Pons (tissue), 1 donor: ENCODE measurements around the gene TNS3.

ENCODE experiments used
- DNase-seq: peaks from one replicate; pipeline ENCODE4 v3.0.0-alpha.2; 2016; ENCODE audit warnings: low spot score

Gene TNS3

DNA sequence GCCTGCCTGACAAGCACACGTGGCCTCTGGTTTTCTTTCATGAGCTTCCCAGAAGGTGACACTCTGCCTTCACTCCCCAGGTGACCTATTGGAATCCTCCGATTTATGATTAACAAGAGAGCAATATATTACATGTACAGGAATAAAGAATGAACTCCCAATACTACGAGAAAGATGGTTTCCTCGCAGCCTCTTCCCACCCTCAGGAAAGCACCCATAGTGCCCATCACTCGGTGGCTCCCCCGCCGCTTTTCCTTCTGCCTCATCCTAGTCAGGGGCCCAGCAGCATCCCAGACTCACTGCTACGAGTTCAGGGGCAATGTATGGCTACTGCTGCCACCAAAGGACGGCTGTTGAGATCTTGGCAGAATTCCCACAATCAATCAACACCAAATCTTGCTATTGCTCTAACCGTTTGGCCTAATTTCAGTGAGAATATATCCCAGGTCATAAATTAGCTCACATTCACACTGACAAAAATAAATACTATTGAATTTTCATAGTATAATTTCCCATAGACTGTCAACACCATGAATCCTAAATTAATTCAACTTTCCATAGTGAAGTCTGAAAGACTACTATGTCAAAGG lies 196.3 kb downstream of the TNS3 start:
- DNase-seq: no peak

DNA sequence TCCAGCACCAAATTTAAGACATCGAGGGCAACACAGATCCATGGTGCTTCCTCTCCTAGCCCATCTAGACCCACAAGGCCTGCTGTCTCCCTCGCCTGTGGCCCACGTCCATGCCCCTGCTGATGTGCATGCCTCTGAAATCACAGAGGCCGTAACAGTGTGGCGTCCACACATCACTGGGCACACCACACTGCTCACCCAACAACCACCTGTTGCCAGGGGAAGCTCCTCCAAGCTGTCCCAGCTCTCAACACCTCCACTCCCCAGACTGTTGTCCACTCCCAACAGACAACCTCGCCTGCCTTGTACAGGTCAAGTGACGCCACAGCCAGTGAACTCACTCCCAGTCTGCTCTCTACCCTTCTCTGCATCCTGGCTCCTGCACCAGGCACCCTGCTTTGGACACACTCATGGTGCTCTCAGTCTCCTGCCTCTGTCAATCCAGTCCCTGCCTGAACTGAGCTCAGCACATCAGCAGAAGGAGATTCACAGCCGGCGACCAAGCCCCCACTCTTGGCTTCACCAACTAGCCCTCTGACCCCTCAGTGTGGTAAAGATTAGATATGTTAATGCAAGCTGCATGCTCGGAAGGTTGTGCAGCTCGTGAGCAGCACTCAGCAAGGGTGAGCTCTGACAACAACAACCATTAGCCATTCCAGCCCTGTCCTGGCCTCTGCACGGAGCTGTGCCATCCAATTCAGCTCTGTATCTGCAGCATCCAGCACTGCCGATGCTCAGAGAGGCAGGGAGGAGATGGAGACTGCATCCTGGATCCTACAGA lies 197.0 kb downstream of the TNS3 start:
- DNase-seq: no peak

DNA sequence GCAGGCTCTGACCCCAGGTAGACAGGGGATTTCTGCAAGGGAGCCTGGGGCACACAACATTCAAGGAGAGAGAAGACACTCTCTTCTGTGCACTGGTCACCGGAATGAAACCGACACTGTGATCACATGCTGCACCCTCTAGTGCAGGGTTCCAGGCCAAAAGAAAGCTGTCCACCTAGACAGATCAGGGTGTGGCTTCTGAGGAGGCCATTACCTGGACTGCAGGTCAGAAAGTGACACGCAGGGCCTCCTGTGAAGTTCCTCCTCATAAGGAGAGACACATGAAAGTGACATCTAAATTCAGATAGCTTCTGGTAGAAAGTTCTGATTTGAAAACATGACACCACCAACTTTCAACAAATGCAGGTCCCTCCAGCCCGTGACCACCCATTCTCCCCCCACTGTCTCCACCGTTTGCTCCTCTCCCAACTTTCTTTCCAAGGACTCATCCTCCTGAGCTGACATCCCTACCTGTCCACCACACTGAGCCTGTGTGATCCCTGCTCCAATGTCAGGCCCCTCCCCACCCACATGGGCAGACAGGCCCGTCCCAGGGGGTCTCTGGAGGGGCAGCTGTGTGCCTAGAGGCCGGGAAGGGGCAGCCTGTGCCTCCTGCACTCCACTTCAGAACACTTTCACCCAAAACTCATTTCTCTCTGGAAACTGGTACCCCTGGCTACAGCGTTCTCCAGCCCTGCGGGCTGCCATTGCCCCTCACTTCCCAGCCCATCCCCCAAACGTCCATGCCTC lies 198.0 kb downstream of the TNS3 start:
- no peak for DNase-seq

DNA sequence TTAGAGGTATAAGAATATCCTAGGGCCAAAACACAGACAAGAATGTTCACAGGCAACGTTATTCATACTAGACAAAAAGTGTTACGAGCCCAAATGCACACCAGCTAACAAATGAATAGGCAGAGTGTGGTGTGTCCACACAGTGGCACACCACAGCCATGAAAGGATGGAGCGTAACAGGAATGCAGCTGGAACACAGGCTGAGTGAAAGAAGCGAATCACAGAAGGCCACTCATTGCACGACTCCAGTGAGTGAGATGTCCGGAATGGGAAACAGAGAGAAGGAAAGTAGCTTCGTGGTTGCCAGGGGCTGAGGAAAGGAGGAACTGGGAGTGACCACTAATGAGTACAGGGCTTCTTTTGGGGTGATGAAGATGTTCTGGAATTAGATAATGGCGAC lies 198.8 kb downstream of the TNS3 start:
- DNase-seq: peak; percentile 22

DNA sequence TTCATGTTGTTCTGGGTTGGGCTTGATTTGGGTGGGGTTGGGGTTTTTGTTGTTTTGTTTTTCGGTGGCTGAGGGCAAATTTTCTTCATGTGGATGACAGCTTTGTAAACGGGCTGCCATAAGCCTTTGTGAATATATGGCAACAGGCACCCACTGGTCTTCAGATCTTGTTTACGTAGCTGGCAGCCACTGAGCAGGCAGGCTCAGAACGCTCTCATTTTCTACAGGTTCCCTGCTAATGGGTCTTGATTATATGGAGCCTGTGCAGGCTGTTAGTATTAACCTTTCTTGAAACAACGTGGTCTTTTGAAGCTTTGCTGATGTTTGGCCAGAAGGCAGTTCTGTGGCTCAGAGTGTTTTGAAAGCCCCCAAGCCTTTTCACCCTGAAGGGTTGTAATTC lies 199.7 kb downstream of the TNS3 start:
- DNase-seq: no peak

DNA sequence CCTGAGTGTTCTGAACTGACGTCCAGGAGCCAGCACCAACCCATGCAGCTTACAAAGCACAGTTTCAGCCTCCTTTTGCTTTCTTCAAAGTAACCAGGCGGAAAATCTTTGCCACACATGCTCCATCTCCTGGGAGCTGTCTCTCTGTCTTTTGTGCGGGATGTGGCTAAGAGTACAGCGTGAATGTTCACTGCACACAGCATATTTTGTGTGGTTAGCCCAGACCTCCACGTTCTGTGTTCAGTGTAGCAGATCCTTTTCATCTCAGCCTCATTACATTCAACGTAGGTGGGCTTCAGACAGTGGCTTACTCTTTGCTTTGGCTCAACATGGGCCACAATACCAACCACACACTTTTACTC lies 200.8 kb downstream of the TNS3 start:
- DNase-seq: no peak

DNA sequence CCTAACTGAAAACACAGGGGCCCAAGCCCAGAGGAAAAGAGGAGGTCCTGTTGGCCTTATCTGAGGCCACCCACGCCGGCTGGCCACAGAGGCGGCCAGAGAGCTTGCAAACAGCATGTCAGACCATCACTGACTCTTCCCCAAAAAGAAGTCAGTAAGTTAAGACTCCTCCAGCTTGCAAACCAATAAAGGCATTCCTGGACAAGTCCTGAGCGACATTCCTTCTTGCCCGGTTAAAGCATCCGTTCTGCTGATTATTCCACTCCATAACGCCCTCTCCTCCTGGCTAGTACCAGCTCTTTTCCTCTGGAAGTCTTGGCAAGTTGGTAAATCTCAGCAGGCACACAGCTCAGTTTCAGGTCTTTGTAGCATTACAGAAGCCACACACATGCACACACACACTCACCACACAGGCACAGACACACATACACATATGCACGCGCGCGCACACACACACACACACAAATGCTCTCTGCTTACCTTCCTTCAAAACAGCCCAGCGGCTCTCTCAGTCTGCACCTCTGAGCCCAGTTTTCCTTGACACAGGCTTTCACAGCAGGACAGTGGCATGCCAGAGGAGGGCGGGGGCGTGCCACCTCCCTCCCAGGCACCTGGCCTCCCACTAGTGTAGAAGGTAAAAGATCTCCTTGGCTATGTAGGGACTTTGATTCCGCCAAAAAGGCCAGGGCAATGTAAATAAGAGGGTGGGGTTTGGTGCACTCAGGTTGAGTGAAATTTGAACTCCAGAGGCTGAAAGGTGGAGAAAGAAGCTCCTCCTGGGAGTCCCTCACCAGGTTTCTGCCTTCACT lies 201.4 kb downstream of the TNS3 start:
- DNase-seq: no peak

DNA sequence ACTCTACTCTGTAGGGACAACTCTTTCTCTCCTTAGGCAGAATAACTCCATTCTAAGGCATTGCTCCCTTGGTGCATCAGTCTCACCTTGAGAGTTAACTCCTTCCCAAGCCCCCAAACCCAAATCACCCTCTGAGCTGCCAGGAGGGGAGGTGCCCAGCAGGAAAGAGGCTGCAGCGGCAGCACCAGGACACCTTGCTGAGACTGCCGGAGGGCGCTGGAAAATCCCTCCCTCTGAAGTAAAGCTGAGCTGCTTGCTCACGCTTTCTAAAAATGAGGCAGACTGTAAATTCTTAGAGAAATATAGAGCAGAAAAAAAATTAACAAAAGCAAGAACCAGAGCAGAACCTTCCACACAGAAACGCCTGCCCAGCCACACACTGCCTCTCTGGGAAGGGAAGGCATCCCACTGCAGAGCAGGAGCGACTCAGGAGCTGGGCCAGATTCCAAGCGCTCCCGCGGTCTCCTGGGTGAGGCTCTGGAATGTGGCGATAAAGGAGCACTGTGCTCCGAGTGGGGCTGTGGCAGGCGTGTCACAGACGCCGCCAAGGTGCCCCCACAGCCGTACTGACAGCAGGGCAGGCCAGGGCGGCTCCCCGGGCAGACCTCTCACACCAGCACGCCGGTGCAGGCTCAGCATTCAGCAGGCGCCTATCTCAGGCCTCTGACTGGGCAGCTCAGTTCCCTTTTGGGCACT lies 202.1 kb downstream of the TNS3 start:
- DNase-seq: no peak

DNA sequence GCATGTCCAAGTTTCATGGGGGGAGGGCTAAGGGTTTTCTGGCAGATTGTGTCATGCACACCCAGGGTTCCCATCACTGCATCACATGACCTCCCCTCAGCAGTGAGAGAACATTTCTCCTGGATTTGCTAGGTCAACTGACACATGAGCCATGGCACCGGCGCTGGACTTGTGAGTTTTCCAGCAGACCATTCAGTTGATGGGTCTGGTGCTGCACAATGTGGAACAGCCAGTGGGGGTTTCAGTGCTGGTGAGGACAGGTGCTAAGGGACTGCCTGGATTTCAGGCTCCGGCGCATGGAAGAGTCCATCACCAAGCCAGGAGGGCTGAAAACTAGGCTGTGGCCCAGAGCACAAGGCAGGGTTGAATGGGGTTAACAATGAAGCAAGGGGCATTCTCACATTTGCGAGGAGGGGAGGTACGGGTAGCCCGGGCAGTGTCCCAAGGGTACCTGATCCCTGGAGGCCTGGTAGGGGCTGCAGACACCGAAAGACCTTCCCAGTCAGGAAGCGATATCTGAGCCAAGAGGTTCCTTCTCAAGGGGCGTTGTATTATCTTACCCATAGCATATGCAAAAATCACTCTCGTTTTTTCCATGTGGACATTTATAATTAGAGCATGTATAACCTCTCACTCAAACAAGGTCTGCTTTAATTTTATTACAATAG lies 203.0 kb downstream of the TNS3 start:
- DNase-seq: no peak

DNA sequence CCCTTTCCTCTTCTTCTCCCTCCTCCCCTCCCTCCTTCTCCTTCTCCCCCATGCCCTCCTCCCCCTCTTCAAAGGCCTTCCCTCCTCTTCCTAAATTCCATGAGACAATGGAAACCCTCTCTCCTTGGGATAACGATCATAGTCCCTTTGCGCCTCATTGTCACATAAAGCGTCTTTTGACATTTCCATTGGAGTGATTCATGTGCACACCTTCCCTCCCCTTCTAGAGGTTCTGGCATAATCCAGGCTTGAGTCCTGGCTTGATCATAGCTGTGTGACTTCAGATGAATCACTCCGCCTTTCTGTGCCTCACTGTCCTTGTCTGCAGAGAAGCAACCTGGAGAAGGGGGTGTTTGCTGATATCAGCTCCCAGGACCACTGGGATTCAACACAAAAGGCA lies 204.2 kb downstream of the TNS3 start:
- no peak for DNase-seq

DNA sequence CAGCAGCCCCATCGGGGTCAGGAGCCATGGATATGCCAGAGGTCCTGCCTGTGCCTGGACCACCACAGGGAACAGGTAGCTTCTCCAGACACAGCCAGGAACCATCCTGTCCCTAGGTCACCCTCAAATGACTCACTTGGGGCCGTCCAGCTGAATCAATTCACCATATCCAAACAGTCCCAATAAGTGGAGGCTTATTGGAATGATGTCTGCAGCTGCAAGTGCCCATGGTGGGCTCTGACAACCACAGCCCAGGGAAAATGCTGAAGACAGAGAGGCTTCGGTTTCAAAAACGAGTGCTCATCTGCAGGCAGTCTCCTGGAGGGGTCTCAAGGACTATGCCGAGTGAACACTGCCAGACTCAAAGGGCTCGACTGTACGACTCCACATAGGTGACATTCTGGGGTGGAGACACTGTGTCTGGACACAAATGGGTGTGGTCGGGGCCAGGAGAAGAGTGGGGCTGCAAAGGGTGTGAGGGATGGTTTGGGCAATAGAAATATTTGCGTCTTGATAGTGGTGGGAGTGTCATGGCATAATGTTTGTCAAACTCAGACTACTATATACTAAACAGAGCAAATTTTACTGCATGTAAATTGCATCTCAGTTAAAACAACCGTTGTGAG lies 204.8 kb downstream of the TNS3 start:
- DNase-seq: no peak

DNA sequence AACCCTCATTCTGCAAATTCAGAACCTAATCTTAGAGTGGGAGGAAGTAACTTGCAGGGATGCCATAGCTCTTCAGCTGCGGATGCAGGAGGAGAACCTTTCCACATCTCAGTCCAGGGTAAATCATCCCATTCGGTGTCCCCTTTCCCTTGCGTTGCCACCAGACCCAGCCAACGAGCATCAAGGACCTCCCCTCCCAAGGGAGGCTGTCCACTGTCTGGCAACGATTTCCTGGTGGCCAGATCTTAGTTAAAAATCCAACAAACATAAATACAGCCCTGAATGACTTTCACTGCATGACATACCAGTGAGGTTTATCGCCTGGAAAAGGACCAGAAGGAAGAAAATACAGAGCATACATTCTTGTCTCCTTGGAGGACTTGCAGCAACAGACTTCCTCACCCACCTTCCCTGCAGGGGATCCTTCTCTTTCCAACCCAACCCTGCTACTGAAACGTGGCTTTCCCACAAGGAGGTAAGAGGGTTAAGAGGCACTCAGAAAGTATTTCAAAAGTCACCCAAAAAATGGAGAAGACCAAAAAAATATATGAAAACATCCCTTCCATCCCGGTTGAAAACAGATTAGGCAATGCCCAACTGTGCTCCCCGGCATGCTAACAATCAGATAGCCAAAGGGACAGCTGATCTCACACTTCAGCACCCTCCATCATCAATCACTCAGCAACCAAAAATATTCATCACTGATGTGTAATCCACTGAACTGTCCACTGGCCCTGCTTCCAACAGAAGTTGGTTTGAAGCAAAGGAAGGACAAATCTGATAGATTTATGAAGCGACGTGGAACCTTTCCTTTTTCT lies 206.6 kb downstream of the TNS3 start:
- DNase-seq: no peak

DNA sequence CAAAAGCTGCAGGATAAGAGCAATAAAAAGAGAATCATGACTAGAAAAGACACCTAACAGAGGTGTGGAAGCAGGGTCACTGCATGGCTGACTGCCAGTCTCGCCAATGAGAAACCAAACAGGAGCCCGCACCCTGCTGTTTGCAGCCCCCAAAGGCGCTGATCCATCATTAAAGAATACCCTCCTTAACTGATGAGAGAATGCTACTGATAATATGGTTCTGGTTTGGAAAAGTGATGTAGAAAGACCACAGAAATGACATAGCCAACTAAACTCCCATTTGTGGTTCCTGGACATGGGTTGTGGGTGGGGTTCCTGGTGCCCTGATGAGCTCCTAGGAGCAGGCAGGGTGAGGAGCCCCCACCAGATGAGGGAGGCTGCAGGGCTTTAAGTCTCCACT lies 207.4 kb downstream of the TNS3 start:
- DNase-seq: no peak

DNA sequence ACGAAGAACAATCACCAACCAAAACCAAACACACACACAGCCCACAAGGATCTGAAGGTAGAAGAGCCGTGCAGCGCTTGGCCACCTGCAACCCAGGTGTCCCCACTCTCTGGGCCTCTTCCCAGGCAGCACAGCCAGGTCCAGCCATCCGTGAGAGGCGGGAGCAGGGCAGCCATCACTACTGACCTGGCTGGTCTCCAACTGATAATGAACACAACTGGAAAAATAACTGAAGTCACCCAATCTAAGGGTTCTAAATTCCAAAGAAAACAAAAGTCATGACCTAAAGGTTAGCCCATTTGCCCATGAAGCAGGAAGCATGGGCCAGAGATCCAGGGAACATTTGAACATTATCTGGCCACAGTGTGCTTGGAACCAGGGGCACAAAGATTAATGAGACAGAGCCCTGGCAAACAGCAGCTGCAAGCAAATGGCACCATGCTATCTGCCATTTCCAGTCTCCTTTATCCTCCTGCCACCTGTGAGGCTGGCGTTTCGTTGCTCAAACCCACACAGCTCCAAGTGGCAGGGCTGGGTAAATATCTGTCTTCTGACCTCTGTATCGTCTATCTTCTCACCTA lies 207.9 kb downstream of the TNS3 start:
- no peak for DNase-seq

DNA sequence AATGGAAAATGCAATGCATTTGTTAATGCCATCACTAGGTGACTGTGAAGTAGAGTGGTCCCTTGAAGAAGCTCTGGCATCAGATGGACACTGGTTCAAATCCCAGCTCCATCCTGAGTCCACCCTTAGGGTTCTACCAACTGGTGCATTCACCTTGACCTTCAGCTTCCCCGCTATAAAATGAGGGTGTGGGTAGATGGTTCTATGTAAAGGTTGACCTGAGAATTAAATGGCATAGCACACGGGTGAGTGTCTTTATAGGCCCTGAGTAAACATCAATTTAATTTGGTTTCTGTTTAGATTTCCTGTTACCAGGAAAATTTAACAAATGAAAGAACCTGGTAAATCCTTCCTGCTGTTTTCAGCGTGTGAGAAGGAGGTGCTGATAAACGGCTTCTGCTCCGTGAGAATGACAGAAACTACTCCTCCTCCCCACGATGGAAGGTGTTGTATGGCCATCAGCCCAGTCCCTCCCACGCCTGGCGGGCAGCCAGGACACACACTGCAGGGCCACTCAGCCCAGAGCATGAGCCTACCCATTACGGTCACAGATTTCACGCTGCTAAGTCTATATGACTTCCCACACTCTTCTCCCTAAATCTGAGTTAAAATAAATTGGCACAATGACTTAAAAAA lies 210.1 kb downstream of the TNS3 start:
- no peak for DNase-seq

DNA sequence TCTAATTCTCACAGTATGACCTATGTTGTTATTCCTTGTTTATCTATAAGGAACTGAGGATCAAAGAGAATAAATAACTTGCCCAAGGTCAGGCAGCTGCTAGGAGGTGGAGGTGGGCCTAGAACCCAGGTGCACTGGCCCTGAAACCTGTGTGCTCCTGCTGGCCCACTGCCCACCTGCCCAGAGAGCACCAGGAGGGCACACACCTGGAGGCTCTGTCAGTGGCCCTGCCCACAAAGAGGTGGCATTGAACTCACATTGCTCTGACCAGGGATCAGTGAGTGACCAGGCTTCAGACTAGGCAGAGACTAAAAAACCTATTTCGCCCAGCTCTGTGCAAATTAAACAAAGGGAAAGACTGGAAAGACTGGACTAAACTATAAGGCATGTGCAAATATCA lies 210.6 kb downstream of the TNS3 start:
- no peak for DNase-seq

DNA sequence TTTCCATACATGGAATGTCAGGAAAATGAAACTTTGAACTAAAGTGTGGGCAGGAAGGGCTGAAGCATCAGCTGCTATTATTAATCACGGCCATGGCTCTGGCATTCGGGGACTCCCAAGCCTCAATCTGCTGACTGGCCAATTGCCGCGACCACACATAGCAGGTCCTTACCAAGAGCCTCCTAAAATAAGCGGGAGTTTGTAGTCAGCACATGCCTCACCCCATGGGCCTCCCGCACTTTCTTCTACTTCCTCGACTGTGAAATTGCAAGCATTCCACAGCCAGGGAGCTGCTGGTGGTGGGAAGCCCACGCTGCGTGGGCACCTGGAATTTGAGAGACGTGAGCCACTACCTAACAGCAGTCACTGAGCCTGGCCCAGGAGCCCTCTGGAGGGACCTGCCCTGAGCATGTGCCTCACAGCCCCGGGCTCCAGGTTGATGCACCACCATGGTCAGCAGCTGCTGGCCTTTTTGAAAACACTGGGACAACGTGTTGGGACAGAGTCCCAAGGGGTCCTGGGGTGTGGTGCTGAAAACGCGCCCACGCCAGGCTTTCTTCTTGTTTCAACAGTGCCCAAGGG lies 211.4 kb downstream of the TNS3 start:
- DNase-seq: no peak

DNA sequence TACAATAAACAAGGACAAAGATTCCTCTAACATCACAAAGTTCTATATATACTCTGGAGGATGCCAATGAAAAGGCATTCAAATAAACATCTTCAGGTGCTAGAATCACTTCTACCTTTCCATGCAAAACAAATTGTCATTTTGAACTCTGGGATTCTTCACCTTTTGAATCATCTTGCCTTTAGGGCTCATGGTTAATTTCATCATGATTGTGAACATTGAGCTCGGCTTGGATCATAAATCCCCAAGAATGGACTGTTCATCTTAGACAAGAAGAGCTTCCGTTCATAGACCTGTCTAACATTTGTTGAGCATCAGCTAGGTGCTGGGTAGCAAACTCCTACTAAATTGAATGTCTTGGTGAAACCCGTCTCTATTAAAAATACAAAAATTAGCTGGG lies 212.2 kb downstream of the TNS3 start:
- DNase-seq: no peak
